Activated naive CD4-positive, alpha-beta T cell treated with anti-CD3 and anti-CD28 coated beads, Interleukin-2, amount 10 ng/mL, durations not matched to agents 7 days and 5 days (primary cell): ENCODE measurements around the gene ABCE1.
A peak's percentile ranks its signal among the peaks of the same experiment; 100 is the strongest.

ENCODE experiments used
- CTCF ChIA-PET: fragments of 350-600 bp; sonication (Branson Sonifier 250); formaldehyde crosslinking; loops from one replicate; lab custom pipeline; 2021; ENCODE audit warnings: antibody characterized with exemption; lab: Charles Lee
- DNase-seq: peaks from one replicate; pipeline ENCODE4 v3.0.0-alpha.2; 2020
- H3K27ac Mint-ChIP-seq: one replicate; pipeline ENCODE4 v1.8.0; 2021; ENCODE audit warnings: mild to moderate bottlenecking, moderate library complexity, mixed read lengths
- H3K27me3 Mint-ChIP-seq: one replicate; pipeline ENCODE4 v1.8.0; 2021; ENCODE audit warnings: mild to moderate bottlenecking, mixed read lengths
- H3K36me3 Mint-ChIP-seq: one replicate; pipeline ENCODE4 v1.8.0; 2021; ENCODE audit warnings: mixed read lengths
- H3K4me1 Mint-ChIP-seq: one replicate; pipeline ENCODE4 v1.8.0; 2021; ENCODE audit warnings: mixed read lengths
- H3K4me3 Mint-ChIP-seq: one replicate; pipeline ENCODE4 v1.8.0; 2021; ENCODE audit warnings: mild to moderate bottlenecking, moderate library complexity, mixed read lengths
- H3K9me3 Mint-ChIP-seq: one replicate; pipeline ENCODE4 v1.8.0; 2021; ENCODE audit warnings: mixed read lengths

Gene ABCE1

DNA sequence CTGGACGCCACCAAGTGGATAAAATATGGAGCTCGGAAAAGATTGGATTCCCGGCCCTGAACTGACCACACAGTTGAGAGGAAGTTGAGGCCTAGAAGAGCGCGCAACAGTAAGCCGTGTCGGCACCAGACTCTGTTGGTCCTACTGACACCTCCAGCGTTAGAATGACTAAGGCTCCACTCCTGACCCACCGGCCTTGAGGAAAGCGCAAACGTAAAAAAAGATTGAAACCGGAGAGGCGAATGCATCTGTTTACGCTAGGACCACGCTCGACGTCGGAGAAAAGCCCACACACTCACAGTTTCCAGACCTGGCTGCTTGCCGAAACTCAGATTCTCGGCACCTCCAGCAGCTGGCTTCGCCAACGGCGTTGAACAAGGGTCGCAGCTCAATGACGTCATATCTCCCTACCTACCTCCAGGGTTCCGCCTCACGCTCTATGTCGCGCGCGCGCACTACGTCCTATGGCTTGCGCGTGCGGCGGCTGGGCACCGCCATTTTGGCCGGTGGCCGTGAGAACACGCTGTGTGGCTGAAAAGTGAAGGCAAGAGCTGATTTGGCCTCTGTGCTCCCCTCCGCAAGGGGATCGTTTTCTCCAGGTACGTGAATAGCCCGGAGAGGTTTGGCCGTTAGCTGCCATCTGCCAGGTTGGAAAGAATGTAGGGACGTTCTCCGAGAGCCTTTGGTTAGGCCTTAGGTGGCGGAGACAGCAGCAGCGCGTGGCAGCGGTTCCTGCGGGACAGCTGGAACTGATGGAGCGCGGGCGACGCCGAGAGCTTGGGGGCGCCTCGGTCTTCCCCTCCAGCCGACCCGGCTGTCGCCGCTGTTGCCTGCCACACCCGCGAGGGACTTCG is at the start of gene ABCE1, which contains the start of gene ANAPC10:
ABCE1 (plus strand) TSS at position 491 of the 854 bp plus-strand sequence. CDS start 6,102 bp downstream, outside the sequence.
ANAPC10 (minus strand) TSS at position 376 of the 854 bp plus-strand sequence. CDS start 2,097 bp downstream, outside the sequence.
- Mint-ChIP-seq H3K27ac (peak within 1 kb of the TSS; percentile 98), H3K9me3 (peaks cover 7% of the 10 kb centered on the region), H3K4me1 (peaks cover 37% of the 10 kb centered on the region), H3K27me3 (no peaks in the 10 kb centered on the region), H3K4me3 (peak within 1 kb of the TSS; percentile 94), H3K36me3 (peaks cover 28% of the 10 kb centered on the region)
- CTCF ChIA-PET: interaction anchor here (1.0 to 2.0 kb wide), 3 partner anchors 28 to 83 kb away, joined by 3 to 8 read pairs (median 3); no protein-coding TSS in a partner anchor
- DNase-seq: peak; percentile 98

GRCh38 chr4:145048817-145049216 is 49.3 kb upstream of the ABCE1 start:
- DNase-seq: no peak
- Mint-ChIP-seq H3K27ac (no peak overlapping the region), H3K4me3 (no peak overlapping the region), H3K9me3 (no peaks in the 10 kb centered on the region), H3K36me3 (peaks cover 12% of the 10 kb centered on the region), H3K27me3 (no peaks in the 10 kb centered on the region), H3K4me1 (peaks cover 2% of the 10 kb centered on the region)
- CTCF ChIA-PET: no interaction called here

DNA sequence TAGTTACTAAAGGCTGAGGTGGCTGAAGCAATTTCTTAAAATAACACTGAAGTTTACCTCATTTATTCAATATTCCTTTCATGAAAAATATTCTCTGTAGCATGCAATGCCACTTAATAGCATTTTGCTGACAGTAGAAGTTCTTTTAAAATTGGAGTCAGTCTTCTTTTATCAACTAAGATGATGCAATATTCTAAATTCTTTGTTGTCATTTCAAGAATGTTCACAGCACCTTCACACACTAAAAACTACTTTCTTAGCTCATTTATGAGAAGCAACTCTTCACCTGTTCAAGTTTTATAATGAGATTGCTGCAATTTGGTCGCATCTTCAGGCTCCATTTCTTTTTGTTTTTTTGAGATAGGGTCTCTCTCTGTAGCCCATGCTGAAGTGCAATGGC is 48.9 kb upstream of the ABCE1 start:
- H3K27ac Mint-ChIP-seq: peak overlapping the region; percentile 55
- H3K4me3 Mint-ChIP-seq: no peak overlapping the region
- no peaks in the 10 kb centered on the region for H3K9me3 Mint-ChIP-seq
- CTCF ChIA-PET: no interaction called here
- peaks cover 2% of the 10 kb centered on the region for H3K4me1 Mint-ChIP-seq
- H3K36me3 Mint-ChIP-seq: peaks cover 12% of the 10 kb centered on the region
- no peaks in the 10 kb centered on the region for H3K27me3 Mint-ChIP-seq
- no peak for DNase-seq

- peaks cover 23% of the 10 kb centered on the region for H3K4me1 Mint-ChIP-seq
- CTCF ChIA-PET: no interaction called here
- no peak overlapping the region for H3K27ac Mint-ChIP-seq
- H3K4me3 Mint-ChIP-seq: no peak overlapping the region
- H3K9me3 Mint-ChIP-seq: no peaks in the 10 kb centered on the region
- no peaks in the 10 kb centered on the region for H3K27me3 Mint-ChIP-seq
- H3K36me3 Mint-ChIP-seq: peaks cover 9% of the 10 kb centered on the region
- DNase-seq: no peak
These were observed 42.4 kb upstream of the ABCE1 start for GRCh38 chr4:145055533-145056257.

GRCh38 chr4:145056325-145057130 is 41.6 kb upstream of the ABCE1 start:
- Mint-ChIP-seq H3K4me1 (peaks cover 25% of the 10 kb centered on the region), H3K9me3 (no peaks in the 10 kb centered on the region), H3K27ac (peak overlapping the region; percentile 25), H3K4me3 (no peak overlapping the region), H3K27me3 (no peaks in the 10 kb centered on the region), H3K36me3 (peaks cover 8% of the 10 kb centered on the region)
- no peak for DNase-seq
- CTCF ChIA-PET: no interaction called here

GRCh38 chr4:145058256-145058655 is 39.9 kb upstream of the ABCE1 start:
- no peak overlapping the region for H3K4me3 Mint-ChIP-seq
- H3K27ac Mint-ChIP-seq: no peak overlapping the region
- peaks cover 11% of the 10 kb centered on the region for H3K36me3 Mint-ChIP-seq
- no peaks in the 10 kb centered on the region for H3K27me3 Mint-ChIP-seq
- CTCF ChIA-PET: no interaction called here
- H3K9me3 Mint-ChIP-seq: no peaks in the 10 kb centered on the region
- no peak for DNase-seq
- H3K4me1 Mint-ChIP-seq: peaks cover 25% of the 10 kb centered on the region

DNA sequence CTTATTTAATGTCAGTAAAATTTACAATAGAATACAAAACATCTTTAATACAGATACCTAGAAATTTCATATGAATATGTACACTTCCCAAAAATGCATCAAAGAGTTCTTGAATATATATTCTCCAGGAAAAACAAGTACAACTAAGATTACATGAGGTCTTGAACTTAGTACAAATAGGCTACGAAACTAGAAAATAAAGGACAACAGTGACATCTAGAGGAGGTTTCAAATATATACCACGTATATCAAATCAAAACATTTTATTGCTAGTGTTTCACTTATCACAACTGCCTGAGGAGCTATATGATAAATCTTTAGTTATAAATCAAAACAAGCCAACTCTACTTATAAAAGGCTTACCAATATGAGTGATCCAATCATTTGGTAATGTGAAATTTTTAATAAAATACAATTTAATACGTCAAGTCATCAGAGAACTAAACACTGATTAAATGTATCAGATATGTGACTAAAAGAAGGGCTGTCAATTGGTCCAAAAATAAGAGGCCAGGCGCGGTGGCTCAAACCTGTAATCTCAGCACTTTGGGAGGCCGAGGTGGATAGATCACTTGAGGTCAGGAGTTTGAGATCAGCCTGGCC is 36.7 kb upstream of the ABCE1 start:
- no peaks in the 10 kb centered on the region for H3K27me3 Mint-ChIP-seq
- H3K9me3 Mint-ChIP-seq: no peaks in the 10 kb centered on the region
- H3K27ac Mint-ChIP-seq: no peak overlapping the region
- CTCF ChIA-PET: interaction anchor here (0.6 to 1.9 kb wide), 4 partner anchors 8 to 887 kb away, joined by 3 to 6 read pairs (median 4); no protein-coding TSS in a partner anchor
- DNase-seq: no peak
- H3K4me3 Mint-ChIP-seq: no peak overlapping the region
- H3K4me1 Mint-ChIP-seq: peaks cover 19% of the 10 kb centered on the region
- peaks cover 6% of the 10 kb centered on the region for H3K36me3 Mint-ChIP-seq

DNA sequence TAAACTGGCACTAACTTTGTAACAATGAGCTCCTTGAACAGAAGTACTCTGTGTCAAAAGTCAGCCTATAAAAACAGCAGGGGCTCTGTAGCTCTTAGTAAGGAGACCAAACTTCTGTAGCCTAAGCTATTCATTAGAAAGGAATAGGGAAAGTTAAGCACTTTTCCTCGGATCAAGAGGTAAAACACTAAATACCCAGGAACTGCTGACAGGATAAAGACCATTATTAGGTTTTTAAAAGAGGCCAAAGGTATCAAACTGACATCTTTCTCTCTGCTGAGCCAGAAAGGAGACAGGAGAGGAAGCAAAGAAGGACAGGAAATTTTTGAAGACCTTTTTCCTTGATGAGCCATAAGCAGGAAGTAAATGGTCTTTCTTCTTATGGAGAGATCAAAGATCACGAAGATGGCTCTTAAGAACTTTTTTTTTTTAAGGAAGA is 32.0 kb upstream of the ABCE1 start:
- Mint-ChIP-seq H3K4me3 (no peak overlapping the region), H3K27ac (no peak overlapping the region), H3K27me3 (no peaks in the 10 kb centered on the region), H3K4me1 (peaks cover 12% of the 10 kb centered on the region), H3K9me3 (no peaks in the 10 kb centered on the region), H3K36me3 (peaks cover 6% of the 10 kb centered on the region)
- DNase-seq: no peak
- CTCF ChIA-PET: interaction anchor here (0.8 kb wide), 1 partner anchor 53 kb away, joined by 3 read pairs; no protein-coding TSS in a partner anchor

DNA sequence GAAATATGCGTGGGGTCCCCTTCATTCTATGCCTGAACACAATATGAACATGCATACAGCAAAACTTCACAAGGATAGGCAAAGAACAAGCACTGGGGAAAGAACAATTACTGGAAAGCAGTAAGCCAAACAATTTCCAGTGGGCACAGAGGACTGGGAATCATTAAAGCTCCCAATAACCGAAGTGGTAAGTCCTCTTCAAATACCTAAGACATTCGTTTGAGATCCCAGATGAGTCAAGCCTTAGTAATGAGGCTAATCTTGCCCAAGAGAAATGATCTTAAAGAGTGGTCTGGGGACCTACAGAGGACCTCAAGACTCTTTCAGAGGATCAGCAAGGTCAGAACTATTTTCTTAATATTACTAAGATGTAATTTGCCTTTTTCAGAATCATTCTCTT is 28.8 kb upstream of the ABCE1 start:
- Mint-ChIP-seq H3K4me1 (peaks cover 8% of the 10 kb centered on the region), H3K27me3 (no peaks in the 10 kb centered on the region), H3K27ac (no peak overlapping the region), H3K36me3 (no peaks in the 10 kb centered on the region), H3K9me3 (no peaks in the 10 kb centered on the region), H3K4me3 (no peak overlapping the region)
- DNase-seq: no peak
- CTCF ChIA-PET: interaction anchor here (0.6 to 1.9 kb wide), 2 partner anchors 8 to 356 kb away, joined by 3 to 6 read pairs; no protein-coding TSS in a partner anchor

- CTCF ChIA-PET: no interaction called here
- H3K9me3 Mint-ChIP-seq: no peaks in the 10 kb centered on the region
- DNase-seq: no peak
- no peak overlapping the region for H3K27ac Mint-ChIP-seq
- H3K36me3 Mint-ChIP-seq: peaks cover 9% of the 10 kb centered on the region
- no peaks in the 10 kb centered on the region for H3K27me3 Mint-ChIP-seq
- H3K4me1 Mint-ChIP-seq: peaks cover 14% of the 10 kb centered on the region
- no peak overlapping the region for H3K4me3 Mint-ChIP-seq
These were observed 26.6 kb upstream of the ABCE1 start for GRCh38 chr4:145071560-145071959.

- Mint-ChIP-seq H3K4me3 (no peak overlapping the region), H3K27ac (peak overlapping the region; percentile 47), H3K27me3 (no peaks in the 10 kb centered on the region), H3K9me3 (peaks cover 10% of the 10 kb centered on the region), H3K4me1 (peaks cover 20% of the 10 kb centered on the region), H3K36me3 (peaks cover 43% of the 10 kb centered on the region)
- CTCF ChIA-PET: interaction anchor here (1.3 kb wide), 1 partner anchor 481 kb away, joined by 5 read pairs; no protein-coding TSS in a partner anchor
- DNase-seq: no peak
These were observed 22.2 kb upstream of the ABCE1 start for GRCh38 chr4:145075742-145076468.

DNA sequence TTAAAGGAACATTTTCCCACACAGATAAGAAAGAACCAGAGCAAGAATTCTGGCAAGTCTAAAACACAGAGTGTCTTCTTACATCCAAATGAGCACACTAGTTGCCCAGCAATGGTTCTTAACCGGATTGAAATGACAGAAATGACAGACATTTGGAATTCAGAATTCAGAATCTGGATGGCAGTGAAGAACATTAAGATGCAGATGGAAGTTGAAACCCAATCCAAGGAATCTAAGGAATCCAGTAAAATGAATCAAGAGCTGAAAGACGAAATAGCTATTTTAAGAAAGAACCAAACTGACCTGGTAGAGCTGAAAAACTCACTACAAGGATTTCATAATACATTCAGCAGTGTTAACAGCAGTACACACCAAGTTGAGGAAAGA is 21.6 kb upstream of the ABCE1 start:
- CTCF ChIA-PET: interaction anchor here (1.3 kb wide), 1 partner anchor 481 kb away, joined by 5 read pairs; no protein-coding TSS in a partner anchor
- no peak for DNase-seq
- Mint-ChIP-seq H3K4me3 (no peak overlapping the region), H3K4me1 (peaks cover 20% of the 10 kb centered on the region), H3K27me3 (no peaks in the 10 kb centered on the region), H3K27ac (peak overlapping the region; percentile 56), H3K9me3 (peaks cover 10% of the 10 kb centered on the region), H3K36me3 (peaks cover 43% of the 10 kb centered on the region)

DNA sequence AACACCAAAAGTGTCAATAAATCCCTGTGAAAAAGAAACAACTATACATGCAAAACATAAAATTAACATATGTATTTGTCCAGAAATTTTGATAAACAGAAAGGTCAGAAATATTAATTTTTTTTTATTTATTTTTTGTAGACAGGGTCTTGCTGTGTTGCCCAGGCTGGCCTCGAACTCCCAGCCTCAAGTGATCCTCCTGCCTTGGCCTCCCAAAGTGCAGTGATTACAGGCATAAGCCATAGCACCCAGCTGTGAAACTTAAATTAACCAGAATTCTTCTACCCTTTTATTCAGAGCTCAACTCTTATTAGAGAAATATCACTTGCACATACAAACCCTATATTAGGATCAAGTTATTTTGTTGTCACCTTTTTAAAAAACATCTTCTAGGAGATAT is 16.4 kb upstream of the ABCE1 start:
- no peak overlapping the region for H3K27ac Mint-ChIP-seq
- H3K4me1 Mint-ChIP-seq: peaks cover 15% of the 10 kb centered on the region
- DNase-seq: no peak
- H3K9me3 Mint-ChIP-seq: peaks cover 10% of the 10 kb centered on the region
- H3K36me3 Mint-ChIP-seq: peaks cover 43% of the 10 kb centered on the region
- CTCF ChIA-PET: no interaction called here
- H3K27me3 Mint-ChIP-seq: no peaks in the 10 kb centered on the region
- no peak overlapping the region for H3K4me3 Mint-ChIP-seq
